ENCODE measurements around the gene OPN5.
A peak's percentile ranks its signal among the peaks of the same experiment; 100 is the strongest.
"Not testable (repeated sequence)": the region's sequence is repeated elsewhere in the genome, so short reads cannot be mapped to it uniquely, and the experiment has no call there.

Gene OPN5

GRCh38 chr6:47741807-47742206 lies 40.0 kb upstream of the OPN5 start:
- H3K4me3 ChIP-seq (ENCODE audit: low read depth, low read length): no peak overlapping the region
- in situ Hi-C loops (cut with HindIII; ENCODE audit: low sequenced_read_pairs): no loop called here
- no peak for TF ChIP-seq CTCF (IDR thresholded peaks at IDR 0.05; ENCODE audit: low read depth, low read length, missing control alignments)
- peak; percentile 64 for DNase-seq (ENCODE audit: low read depth)

- peak; percentile 12 for DNase-seq (ENCODE audit: low read depth)
- no peak for TF ChIP-seq CTCF (IDR thresholded peaks at IDR 0.05; ENCODE audit: low read depth, low read length, missing control alignments)
Observed at GRCh38 chr6:47743744-47744143, 38.1 kb upstream of the OPN5 start.

GRCh38 chr6:47745269-47745668 lies 36.6 kb upstream of the OPN5 start:
- in situ Hi-C loops (cut with HindIII; ENCODE audit: low sequenced_read_pairs); H3K4me3 ChIP-seq (ENCODE audit: low read depth, low read length); DNase-seq (ENCODE audit: low read depth): not testable (repeated sequence)

More at GRCh38 chr6:47743744-47744143, 38.1 kb upstream of the OPN5 start:
- no peak overlapping the region for H3K4me3 ChIP-seq (ENCODE audit: low read depth, low read length)
- in situ Hi-C loops (cut with HindIII; ENCODE audit: low sequenced_read_pairs): no loop called here

- TF ChIP-seq CTCF (IDR thresholded peaks at IDR 0.05; ENCODE audit: low read depth, low read length, missing control alignments): no peak
- no peak overlapping the region for H3K4me3 ChIP-seq (ENCODE audit: low read depth, low read length)
- no peak for DNase-seq (ENCODE audit: low read depth)
- in situ Hi-C loops (cut with HindIII; ENCODE audit: low sequenced_read_pairs): no loop called here
Observed at GRCh38 chr6:47749757-47750156, 32.1 kb upstream of the OPN5 start.

GRCh38 chr6:47752801-47753200 lies 29.0 kb upstream of the OPN5 start:
- no peak overlapping the region for H3K4me3 ChIP-seq (ENCODE audit: low read depth, low read length)
- in situ Hi-C loops (cut with HindIII; ENCODE audit: low sequenced_read_pairs): no loop called here
- no peak for DNase-seq (ENCODE audit: low read depth)
- TF ChIP-seq CTCF (IDR thresholded peaks at IDR 0.05; ENCODE audit: low read depth, low read length, missing control alignments): no peak

GRCh38 chr6:47759364-47759763 lies 22.5 kb upstream of the OPN5 start:
- in situ Hi-C loops (cut with HindIII; ENCODE audit: low sequenced_read_pairs): no loop called here
- DNase-seq (ENCODE audit: low read depth): no peak
- TF ChIP-seq CTCF (IDR thresholded peaks at IDR 0.05; ENCODE audit: low read depth, low read length, missing control alignments): no peak
- H3K4me3 ChIP-seq (ENCODE audit: low read depth, low read length): no peak overlapping the region

- TF ChIP-seq CTCF (IDR thresholded peaks at IDR 0.05; ENCODE audit: low read depth, low read length, missing control alignments): no peak
- in situ Hi-C loops (cut with HindIII; ENCODE audit: low sequenced_read_pairs): loop anchor here (5.0 kb wide), 1 partner anchor 40 kb away; no protein-coding TSS in a partner anchor
Observed at GRCh38 chr6:47762502-47762901, 19.3 kb upstream of the OPN5 start.

More at GRCh38 chr6:47762502-47762901, 19.3 kb upstream of the OPN5 start:
- DNase-seq (ENCODE audit: low read depth): no peak
- H3K4me3 ChIP-seq (ENCODE audit: low read depth, low read length): no peak overlapping the region

All from astrocyte of the cerebellum (primary cell).